ENCODE data around the gene RANBP3. TPM values are rescaled to one million over a fixed set of nuclear protein-coding genes. Genes with fewer than 3 reads are reported as not detected.

Gene RANBP3
- total RNA-seq, 1 donor from 2014 or later = 78.8 TPM

DNA sequence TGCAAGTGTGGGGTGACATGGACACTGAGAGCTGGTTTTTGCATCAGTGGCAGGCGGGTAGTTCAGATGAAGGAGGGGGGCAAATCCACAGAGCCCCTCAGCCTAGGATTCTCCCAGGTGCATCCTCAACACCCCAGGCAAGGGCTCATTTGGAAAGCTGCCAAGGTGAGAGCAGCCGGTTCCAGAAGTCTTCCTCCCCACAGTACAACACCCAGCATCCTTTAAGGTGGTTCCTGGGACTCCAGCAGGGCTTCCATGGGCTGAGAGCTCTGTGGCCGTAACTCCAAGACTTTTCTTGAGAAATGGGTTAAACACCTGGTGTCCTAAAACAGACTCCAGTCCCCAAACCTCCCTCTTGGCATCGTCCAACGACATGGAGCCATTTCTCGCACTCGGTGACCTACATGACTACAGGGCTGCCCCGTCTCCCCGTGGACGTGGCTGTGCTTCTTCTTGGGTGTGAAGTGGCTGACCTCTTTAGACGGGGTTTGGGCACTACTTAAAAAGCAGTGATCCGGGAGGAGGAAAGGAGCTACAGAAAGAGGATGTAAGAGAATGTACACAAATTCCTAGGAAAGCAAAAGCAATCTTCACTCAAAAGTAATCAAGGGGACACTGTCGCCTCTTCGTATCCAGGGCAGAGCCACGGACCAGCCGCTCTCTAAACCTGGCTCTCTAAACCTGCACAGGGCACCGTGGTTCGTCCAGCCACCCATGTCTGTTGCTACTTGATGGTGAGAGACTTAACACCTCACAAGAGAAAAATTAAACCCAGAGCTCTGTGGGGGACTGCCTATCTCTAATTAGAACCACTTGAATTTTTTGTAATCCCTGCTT is 25.5 kb downstream of the RANBP3 start:
- DNase-seq (ENCODE audit: low read depth) = no peak

GRCh38 chr19:5951338-5951861 is 26.5 kb downstream of the RANBP3 start:
- no peak for DNase-seq (ENCODE audit: low read depth)

DNA sequence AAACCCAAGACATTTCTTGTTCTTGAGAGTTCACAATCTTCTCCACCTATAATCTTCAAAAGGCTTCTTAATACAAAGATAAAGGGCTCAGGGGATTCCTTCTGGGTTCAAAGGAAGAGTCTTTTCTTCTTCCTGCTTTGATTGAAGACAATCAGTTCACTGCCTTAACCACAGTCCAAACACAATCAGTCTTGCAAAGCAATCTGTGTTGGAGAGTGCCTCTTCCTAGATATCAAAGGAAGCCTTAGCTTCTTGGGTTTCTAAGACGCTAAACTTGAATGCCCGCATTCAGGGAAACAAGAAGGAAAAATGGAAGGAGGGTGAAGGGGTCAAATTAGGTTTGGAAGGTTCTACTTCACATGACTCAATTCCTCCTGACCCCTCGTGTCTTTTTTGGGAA is 27.2 kb downstream of the RANBP3 start:
- DNase-seq (ENCODE audit: low read depth) = no peak

GRCh38 chr19:5949792-5950305 is 28.1 kb downstream of the RANBP3 start:
- DNase-seq (ENCODE audit: low read depth) = no peak

DNA sequence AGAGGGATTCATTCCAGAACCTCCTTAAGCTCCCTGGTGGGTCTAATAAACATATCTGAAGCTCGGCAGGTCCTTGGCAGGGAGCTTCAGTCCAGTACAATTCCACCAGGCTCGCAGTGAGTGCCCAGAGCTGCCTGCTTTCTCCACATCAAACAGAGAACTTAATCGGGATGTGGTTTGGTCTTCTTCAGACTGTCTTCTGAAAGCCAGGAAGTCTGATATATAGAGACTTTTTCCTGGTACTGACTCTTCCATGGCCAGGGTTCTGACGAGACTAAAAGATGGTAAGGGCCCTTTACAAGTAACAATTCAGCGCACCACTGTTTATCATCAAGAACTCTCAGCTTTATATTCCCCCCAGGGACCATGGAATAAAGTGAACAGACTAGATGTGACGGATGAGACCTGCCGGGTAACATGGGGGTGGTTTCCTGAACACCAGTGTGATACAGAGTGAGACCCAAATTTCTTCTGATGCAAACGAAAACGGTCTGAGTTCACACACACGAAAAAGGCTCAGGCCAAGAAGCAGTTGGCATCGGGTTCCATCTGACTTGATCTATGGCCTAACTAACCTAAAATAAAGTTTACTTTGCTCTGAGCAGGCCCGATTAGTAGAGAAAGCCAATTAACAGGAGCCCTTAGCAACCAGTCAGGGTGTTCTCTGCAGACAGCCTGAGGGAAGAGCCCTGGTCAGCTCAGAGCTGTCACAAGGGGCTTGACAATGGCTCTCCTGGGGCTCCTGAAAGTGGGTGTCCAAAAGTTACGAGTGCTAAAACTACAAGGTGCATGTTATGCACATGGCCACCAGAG is 29.0 kb downstream of the RANBP3 start:
- DNase-seq (ENCODE audit: low read depth) = no peak

GRCh38 chr19:5947435-5947834 is 30.5 kb downstream of the RANBP3 start:
- DNase-seq (ENCODE audit: low read depth) = no peak

GRCh38 chr19:5943623-5944022 is 34.3 kb downstream of the RANBP3 start:
- no peak for DNase-seq (ENCODE audit: low read depth)

- no peak for DNase-seq (ENCODE audit: low read depth)
These were observed 34.9 kb downstream of the RANBP3 start for GRCh38 chr19:5943045-5943444.

GRCh38 chr19:5941673-5942072 is 36.3 kb downstream of the RANBP3 start:
- DNase-seq (ENCODE audit: low read depth) = no peak

- DNase-seq (ENCODE audit: low read depth) = no peak
These were observed 37.4 kb downstream of the RANBP3 start for GRCh38 chr19:5940260-5941208.

- DNase-seq (ENCODE audit: low read depth) = no peak
These were observed 40.4 kb downstream of the RANBP3 start for GRCh38 chr19:5937550-5937949.

DNA sequence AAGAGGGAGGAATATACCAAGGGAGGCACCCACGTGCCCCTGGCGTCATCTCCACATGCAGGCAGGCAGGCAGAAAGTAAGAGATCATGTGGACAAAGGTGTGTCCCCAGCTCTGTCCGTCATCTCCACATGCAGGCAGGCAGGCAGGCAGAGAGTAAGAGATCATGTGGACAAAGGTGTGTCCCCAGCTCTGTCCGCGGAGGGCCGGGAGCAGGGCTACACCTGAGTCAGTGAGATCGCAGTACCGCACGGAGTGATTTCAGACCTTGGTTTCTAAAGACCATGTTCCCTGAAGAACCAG is 41.7 kb downstream of the RANBP3 start:
- DNase-seq (ENCODE audit: low read depth) = no peak

- DNase-seq (ENCODE audit: low read depth) = no peak
These were observed 42.3 kb downstream of the RANBP3 start for GRCh38 chr19:5935473-5936291.

- no peak for DNase-seq (ENCODE audit: low read depth)
These were observed 43.0 kb downstream of the RANBP3 start for GRCh38 chr19:5934774-5935472.

DNA sequence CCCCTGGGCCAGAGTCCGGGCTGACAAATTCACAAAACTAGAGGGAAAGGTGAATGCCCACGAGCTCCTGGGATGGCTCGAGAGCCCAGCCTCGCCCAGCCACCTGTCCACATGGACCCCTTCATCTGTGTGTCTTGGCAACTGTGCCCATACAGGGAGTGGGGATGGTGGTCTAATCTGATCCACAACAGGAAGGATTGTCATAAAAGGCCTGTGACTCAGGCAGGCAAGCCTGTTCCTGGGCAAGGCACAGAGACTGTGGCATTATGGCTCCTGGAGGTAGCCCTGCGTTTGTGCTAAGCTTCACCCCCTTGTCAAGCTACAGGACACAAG is 43.9 kb downstream of the RANBP3 start:
- no peak for DNase-seq (ENCODE audit: low read depth)

DNA sequence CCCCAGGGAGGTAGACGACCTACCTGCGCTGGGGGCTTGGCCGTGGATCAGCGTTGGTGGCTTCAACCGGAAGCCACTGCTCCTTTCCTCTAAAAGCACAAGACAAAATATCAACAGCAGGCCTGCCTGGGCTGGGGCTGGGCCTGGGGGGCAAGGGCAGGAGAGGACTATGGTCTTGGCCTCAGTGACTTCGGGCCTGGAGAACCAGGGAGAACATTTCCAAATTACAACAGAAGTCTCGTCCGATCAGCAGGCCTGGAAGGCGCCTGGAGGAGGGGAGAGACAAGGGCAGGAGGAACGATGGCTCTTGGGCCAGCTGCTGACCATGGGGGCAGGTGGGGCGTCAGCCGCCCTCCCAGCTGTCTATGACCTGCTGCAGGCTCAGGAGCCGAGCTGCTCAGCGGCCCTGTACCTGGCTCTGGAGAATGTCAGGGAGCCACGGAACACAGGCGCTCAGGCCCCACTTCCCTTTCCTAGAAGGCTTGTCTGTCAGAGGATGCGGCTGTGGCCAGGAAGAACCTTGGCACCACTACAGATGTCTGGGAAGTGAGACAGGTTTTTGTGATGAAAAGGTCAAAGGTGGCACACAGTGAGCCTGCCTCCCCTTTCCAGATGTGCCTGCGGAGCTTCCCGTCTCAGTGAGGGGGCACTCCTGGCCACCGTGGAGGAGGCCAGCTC is 44.4 kb downstream of the RANBP3 start:
- DNase-seq (ENCODE audit: low read depth) = no peak

- no peak for DNase-seq (ENCODE audit: low read depth)
These were observed 45.2 kb downstream of the RANBP3 start for GRCh38 chr19:5932609-5933262.

GRCh38 chr19:5932146-5932545 is 45.8 kb downstream of the RANBP3 start:
- DNase-seq (ENCODE audit: low read depth) = no peak

DNA sequence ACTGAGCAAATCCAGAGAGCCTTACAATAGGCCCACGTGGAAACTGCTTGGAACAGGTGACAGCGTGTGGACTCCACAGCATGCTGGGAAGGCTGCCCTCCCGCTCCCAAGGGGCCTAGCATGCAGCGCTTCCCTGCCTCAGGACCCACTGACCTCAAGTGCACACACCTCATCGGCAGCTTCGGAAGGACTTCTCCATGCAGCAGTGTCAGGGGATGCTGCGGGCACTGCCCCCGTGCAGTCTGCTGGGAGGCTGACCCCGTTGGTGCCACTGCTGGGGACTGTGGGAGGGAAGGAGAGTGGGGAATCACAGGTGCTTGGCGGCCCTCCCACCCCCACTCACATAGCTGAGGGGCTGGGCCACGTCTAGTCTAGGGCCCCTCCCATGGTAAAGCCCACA is 46.7 kb downstream of the RANBP3 start:
- no peak for DNase-seq (ENCODE audit: low read depth)
